ENCODE measurements around the gene STARD13.

The STARD13 gene

DNA sequence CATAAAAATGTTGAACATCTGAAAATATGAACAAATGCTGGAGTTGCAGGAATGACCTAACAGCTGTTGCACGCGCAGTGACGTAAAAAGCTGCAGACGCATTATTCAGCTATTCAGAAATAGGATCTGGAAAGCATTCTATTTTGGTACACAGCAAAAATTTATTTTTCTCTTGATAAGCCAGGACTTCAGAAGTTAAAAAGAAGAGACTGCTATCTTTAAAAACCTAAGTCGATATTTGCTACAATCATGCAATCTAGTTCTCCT, 36.9 kb upstream of the STARD13 start:
- no peak overlapping the region for H3K4me3 ChIP-seq (ENCODE audit: insufficient read depth, low read depth, low read length)

DNA sequence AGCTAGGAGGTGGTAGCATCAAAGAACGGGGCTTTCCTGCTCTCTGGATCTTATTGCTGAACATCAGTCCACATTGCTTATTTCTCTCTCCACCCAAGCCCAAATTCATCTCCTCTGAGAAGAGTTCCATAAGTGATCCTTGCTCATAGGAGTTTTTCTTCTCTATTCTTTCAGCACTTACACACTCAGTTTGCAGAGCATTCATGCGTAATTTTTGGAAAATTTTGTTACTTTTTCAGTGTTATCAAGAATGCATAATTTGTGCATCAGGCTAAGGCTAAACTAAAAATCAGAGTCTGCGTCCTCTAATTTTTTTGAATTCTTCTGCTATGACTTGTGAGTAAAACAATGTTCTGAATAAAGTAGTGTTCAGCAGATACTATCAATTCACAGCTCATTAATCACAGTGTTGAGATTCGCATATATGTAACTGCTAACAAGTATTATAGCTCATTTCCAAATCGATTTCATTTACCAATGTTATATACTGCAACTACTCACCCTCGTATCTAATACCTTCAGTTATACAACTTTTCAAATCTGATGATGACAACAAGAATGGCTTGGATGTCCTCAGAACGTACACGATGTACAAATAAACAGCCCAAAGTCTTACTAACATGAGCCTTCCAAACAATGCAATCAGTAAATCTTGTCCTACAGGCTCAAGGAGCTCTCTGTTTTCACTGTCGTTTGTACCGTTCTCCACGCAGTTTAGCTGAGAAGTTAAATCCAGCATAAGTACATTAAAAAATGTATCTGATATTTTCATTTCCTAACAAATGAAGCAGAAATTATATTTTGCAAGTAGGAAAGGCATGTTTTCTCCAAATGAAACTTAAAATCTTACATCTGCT, 36.4 kb upstream of the STARD13 start:
- Histone ChIP-seq H3K9me3 (ENCODE audit: control insufficient read depth, low read length) (no peaks in the 10 kb centered on the region), H3K4me3 (ENCODE audit: insufficient read depth, low read depth, low read length) (no peak overlapping the region), H3K4me1 (ENCODE audit: control insufficient read depth, insufficient read depth, low read length) (no peaks in the 10 kb centered on the region), H3K27ac (ENCODE audit: insufficient read depth, low read depth, low read length, poor library complexity, severe bottlenecking) (no peak overlapping the region), H3K36me3 (ENCODE audit: control insufficient read depth, insufficient read depth, low read length) (no peaks in the 10 kb centered on the region), H3K27me3 (ENCODE audit: control insufficient read depth, insufficient read depth, low read length, poor library complexity, severe bottlenecking) (no peaks in the 10 kb centered on the region)
- WGBS, 2 experiments: 87 to 93% methylated on average over 10 to 11 of the region's 11 CpGs

More for the DNA sequence above, 36.9 kb upstream of the STARD13 start:
- H3K27ac ChIP-seq (ENCODE audit: insufficient read depth, low read depth, low read length, poor library complexity, severe bottlenecking): no peak overlapping the region
- H3K4me1 ChIP-seq (ENCODE audit: control insufficient read depth, insufficient read depth, low read length): no peaks in the 10 kb centered on the region
- H3K9me3 ChIP-seq (ENCODE audit: control insufficient read depth, low read length): no peaks in the 10 kb centered on the region
- H3K27me3 ChIP-seq (ENCODE audit: control insufficient read depth, insufficient read depth, low read length, poor library complexity, severe bottlenecking): no peaks in the 10 kb centered on the region
- no peaks in the 10 kb centered on the region for H3K36me3 ChIP-seq (ENCODE audit: control insufficient read depth, insufficient read depth, low read length)
- 95 to 99% methylated on average over 5 of the region's 5 CpGs for WGBS, 2 experiments

DNA sequence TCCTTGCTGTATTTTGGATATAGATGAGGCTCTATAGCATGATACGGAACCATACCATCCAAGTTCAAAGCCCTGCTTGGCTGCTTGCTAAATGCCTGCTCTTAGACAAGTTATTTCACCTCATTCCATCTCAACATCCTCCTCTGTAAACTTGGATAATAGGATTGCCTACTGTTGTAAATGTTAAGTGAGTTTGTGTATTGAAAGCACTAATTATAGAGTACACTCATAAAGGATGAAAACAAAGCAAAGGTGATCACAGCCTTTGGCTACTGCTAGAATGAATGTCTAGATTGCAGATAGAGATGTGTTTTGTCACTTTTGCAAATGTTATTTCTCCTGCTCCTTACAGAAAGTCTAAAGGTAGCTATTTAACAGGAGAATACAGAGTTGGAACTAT, 34.3 kb upstream of the STARD13 start:
- no peak overlapping the region for H3K27ac ChIP-seq (ENCODE audit: insufficient read depth, low read depth, low read length, poor library complexity, severe bottlenecking)
- H3K4me1 ChIP-seq (ENCODE audit: control insufficient read depth, insufficient read depth, low read length): no peaks in the 10 kb centered on the region
- H3K27me3 ChIP-seq (ENCODE audit: control insufficient read depth, insufficient read depth, low read length, poor library complexity, severe bottlenecking): no peaks in the 10 kb centered on the region
- H3K4me3 ChIP-seq (ENCODE audit: insufficient read depth, low read depth, low read length): no peak overlapping the region
- no peaks in the 10 kb centered on the region for H3K36me3 ChIP-seq (ENCODE audit: control insufficient read depth, insufficient read depth, low read length)
- no peaks in the 10 kb centered on the region for H3K9me3 ChIP-seq (ENCODE audit: control insufficient read depth, low read length)
- WGBS, 2 experiments: 83% methylated on average over 1 of the region's 1 CpG; no CpG with 5 or more reads in 1 of the 2 experiments

DNA sequence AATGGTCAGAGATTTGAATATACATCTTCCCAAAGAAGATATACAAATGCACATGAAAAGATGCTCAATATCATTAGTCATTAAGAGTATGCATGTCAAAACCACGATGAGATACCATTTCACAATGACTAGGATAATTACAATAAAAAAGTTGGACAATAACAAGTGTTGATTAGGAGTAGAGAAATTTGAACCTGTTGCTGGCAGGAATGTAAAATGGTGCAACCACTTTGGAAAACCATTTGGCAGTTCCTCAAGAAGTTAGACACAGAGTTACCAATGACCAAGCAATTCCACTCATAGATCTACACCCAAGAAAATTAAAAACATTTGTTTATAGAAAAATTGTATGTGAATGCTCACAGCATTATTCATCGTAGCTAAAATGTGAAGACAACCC, 33.2 kb upstream of the STARD13 start:
- WGBS, 2 experiments: no CpG with 5 or more reads among the region's 2 CpGs
- Histone ChIP-seq H3K36me3 (ENCODE audit: control insufficient read depth, insufficient read depth, low read length) (no peaks in the 10 kb centered on the region), H3K4me1 (ENCODE audit: control insufficient read depth, insufficient read depth, low read length) (no peaks in the 10 kb centered on the region), H3K9me3 (ENCODE audit: control insufficient read depth, low read length) (no peaks in the 10 kb centered on the region), H3K27ac (ENCODE audit: insufficient read depth, low read depth, low read length, poor library complexity, severe bottlenecking) (no peak overlapping the region), H3K27me3 (ENCODE audit: control insufficient read depth, insufficient read depth, low read length, poor library complexity, severe bottlenecking) (no peaks in the 10 kb centered on the region), H3K4me3 (ENCODE audit: insufficient read depth, low read depth, low read length) (no peak overlapping the region)

DNA sequence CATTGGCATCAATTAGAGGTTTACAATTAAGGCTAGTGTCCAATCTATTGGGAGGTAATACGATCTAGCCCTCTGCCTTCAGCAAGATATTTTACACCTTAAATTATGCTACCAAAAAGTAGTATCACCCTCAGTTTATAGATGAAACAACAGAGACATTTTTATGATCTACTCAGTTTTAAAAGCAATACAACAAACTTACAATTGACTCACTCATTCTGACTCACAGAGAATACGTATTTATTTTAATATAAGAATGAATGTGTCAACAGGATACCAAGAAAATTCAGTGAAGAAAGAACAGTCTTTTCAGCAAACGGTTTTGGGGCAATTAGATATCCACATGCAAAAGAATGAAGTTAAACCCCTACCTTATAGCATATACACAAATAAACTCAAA, 32.5 kb upstream of the STARD13 start:
- Histone ChIP-seq H3K4me3 (ENCODE audit: insufficient read depth, low read depth, low read length) (no peak overlapping the region), H3K27ac (ENCODE audit: insufficient read depth, low read depth, low read length, poor library complexity, severe bottlenecking) (no peak overlapping the region), H3K27me3 (ENCODE audit: control insufficient read depth, insufficient read depth, low read length, poor library complexity, severe bottlenecking) (no peaks in the 10 kb centered on the region), H3K9me3 (ENCODE audit: control insufficient read depth, low read length) (no peaks in the 10 kb centered on the region), H3K36me3 (ENCODE audit: control insufficient read depth, insufficient read depth, low read length) (no peaks in the 10 kb centered on the region), H3K4me1 (ENCODE audit: control insufficient read depth, insufficient read depth, low read length) (no peaks in the 10 kb centered on the region)
- 94 to 100% methylated on average over 1 to 2 of the region's 3 CpGs for WGBS, 2 experiments

DNA sequence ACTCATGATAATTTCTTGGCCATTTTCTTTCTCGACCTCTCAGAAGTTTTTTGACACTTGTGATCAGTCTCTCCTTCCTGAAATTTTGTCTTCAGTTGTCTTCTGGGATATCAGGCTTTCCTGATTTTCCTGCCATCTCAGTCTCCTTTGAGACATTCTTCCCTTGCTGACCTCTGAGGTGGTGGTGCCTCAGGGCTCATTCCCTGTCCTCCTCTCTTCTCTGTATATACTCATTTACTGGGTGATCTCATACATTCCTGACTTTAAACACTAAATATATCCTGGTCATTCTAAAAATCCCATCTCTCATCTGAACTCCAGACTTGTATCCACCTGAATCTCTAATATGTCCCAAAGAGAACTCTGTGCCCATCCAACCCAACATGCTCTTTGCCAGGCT, 31.3 kb upstream of the STARD13 start:
- Histone ChIP-seq H3K36me3 (ENCODE audit: control insufficient read depth, insufficient read depth, low read length) (no peaks in the 10 kb centered on the region), H3K4me1 (ENCODE audit: control insufficient read depth, insufficient read depth, low read length) (no peaks in the 10 kb centered on the region), H3K27ac (ENCODE audit: insufficient read depth, low read depth, low read length, poor library complexity, severe bottlenecking) (no peak overlapping the region), H3K27me3 (ENCODE audit: control insufficient read depth, insufficient read depth, low read length, poor library complexity, severe bottlenecking) (no peaks in the 10 kb centered on the region), H3K9me3 (ENCODE audit: control insufficient read depth, low read length) (no peaks in the 10 kb centered on the region), H3K4me3 (ENCODE audit: insufficient read depth, low read depth, low read length) (no peak overlapping the region)
- 79 to 85% methylated on average over 1 of the region's 1 CpG for WGBS, 2 experiments

DNA sequence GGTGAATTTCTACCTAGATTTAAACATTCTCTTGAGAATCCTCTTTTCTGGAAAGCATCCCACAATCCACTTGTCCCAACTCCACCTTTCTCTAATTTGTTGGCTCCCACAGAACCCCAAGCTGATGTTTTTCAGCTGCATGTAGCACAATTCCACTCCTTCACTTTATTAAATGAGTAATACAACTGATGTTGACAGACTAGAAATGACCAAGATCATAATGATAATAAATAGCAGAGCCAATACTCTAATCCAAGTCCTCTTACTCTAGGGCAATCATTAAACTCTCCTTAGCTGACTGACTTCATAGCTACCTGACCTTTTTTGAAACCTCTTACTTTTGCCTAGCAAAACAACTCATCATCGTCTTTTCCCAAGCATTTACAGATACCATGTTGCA, 27.9 kb upstream of the STARD13 start:
- Histone ChIP-seq H3K9me3 (ENCODE audit: control insufficient read depth, low read length) (no peaks in the 10 kb centered on the region), H3K4me1 (ENCODE audit: control insufficient read depth, insufficient read depth, low read length) (no peaks in the 10 kb centered on the region)
- 83 to 93% methylated on average over 1 of the region's 1 CpG for WGBS, 2 experiments

DNA sequence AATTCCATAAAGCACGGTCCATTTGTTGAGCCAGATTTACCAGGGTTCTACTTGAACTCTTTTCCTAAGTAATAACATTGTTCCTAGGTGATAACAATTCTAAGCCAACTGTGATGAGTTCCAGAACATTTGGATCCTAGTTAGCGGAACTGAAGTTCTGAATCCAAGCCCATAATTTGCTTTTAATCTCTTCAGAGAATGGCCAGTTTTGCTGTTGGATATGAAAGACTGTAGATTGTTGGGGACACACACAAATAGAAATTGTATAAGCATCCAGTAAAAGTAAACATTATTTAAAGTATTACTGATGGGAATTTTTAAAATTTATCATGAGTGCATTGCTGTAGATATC, 27.3 kb upstream of the STARD13 start:
- H3K4me1 ChIP-seq (ENCODE audit: control insufficient read depth, insufficient read depth, low read length): no peaks in the 10 kb centered on the region
- H3K4me3 ChIP-seq (ENCODE audit: insufficient read depth, low read depth, low read length): no peak overlapping the region
- 93 to 97% methylated on average over 2 of the region's 2 CpGs for WGBS, 2 experiments
- no peaks in the 10 kb centered on the region for H3K9me3 ChIP-seq (ENCODE audit: control insufficient read depth, low read length)
- H3K27me3 ChIP-seq (ENCODE audit: control insufficient read depth, insufficient read depth, low read length, poor library complexity, severe bottlenecking): no peaks in the 10 kb centered on the region
- no peaks in the 10 kb centered on the region for H3K36me3 ChIP-seq (ENCODE audit: control insufficient read depth, insufficient read depth, low read length)
- H3K27ac ChIP-seq (ENCODE audit: insufficient read depth, low read depth, low read length, poor library complexity, severe bottlenecking): no peak overlapping the region

More for the DNA sequence above, 27.9 kb upstream of the STARD13 start:
- Histone ChIP-seq H3K27ac (ENCODE audit: insufficient read depth, low read depth, low read length, poor library complexity, severe bottlenecking) (no peak overlapping the region), H3K4me3 (ENCODE audit: insufficient read depth, low read depth, low read length) (no peak overlapping the region), H3K27me3 (ENCODE audit: control insufficient read depth, insufficient read depth, low read length, poor library complexity, severe bottlenecking) (no peaks in the 10 kb centered on the region), H3K36me3 (ENCODE audit: control insufficient read depth, insufficient read depth, low read length) (no peaks in the 10 kb centered on the region)

DNA sequence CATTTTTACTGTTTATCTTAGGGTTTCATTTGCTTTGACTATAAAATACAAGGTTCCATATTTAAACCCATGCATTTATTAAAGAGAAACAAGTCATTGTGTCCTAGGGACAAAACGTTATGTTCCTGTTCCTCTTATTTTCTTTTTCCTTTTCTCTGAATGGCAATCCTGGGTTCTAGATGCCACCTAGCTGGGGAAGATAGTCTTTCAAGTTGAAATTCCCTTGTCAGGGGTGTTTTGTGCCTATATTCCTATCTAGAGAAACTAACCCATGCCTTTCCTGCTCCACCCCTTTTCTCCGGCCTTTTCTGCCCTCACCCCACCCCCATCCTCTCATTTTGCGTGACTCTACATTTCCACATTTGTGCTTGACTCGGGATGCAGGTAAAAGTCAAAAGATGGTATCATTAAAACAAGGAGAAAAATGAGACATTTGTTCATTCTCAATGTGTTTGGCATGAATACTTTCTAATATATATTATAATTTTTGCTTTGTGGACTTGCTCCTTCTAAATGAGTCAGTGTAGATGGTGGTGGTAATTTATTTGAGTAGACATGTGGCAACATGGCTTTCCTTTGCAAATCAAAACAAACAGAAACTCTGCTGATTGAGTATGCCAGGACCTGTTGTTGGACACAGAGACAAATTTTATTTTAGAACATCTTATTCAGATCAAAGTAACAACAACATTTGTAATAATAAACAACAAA, 26.8 kb upstream of the STARD13 start:
- Histone ChIP-seq H3K4me1 (ENCODE audit: control insufficient read depth, insufficient read depth, low read length) (no peaks in the 10 kb centered on the region), H3K27ac (ENCODE audit: insufficient read depth, low read depth, low read length, poor library complexity, severe bottlenecking) (no peak overlapping the region), H3K9me3 (ENCODE audit: control insufficient read depth, low read length) (no peaks in the 10 kb centered on the region), H3K27me3 (ENCODE audit: control insufficient read depth, insufficient read depth, low read length, poor library complexity, severe bottlenecking) (no peaks in the 10 kb centered on the region), H3K4me3 (ENCODE audit: insufficient read depth, low read depth, low read length) (no peak overlapping the region), H3K36me3 (ENCODE audit: control insufficient read depth, insufficient read depth, low read length) (no peaks in the 10 kb centered on the region)
- 76 to 80% methylated on average over 4 of the region's 4 CpGs for WGBS, 2 experiments

DNA sequence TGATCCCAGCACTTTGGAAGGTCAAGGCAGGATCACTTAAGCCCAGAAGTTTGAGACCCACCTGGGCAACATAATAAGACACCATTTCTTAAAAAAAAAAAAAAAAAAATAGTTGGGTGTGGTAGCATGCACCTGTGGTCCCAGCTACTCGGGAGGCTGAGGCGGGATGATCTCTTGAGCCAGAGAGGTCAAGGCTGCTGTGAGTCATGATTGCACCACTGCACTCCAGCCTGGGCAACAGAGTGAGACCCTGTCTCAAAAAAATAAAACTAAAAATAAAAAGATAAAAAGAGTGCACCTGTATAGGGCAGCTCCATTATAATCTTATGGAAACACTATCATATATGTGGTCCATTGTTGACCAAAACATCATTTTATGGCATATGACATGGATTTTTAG, 25.5 kb upstream of the STARD13 start:
- WGBS, 2 experiments: 90 to 91% methylated on average over 2 of the region's 2 CpGs
- H3K9me3 ChIP-seq (ENCODE audit: control insufficient read depth, low read length): no peaks in the 10 kb centered on the region
- H3K4me3 ChIP-seq (ENCODE audit: insufficient read depth, low read depth, low read length): no peak overlapping the region
- H3K27me3 ChIP-seq (ENCODE audit: control insufficient read depth, insufficient read depth, low read length, poor library complexity, severe bottlenecking): no peaks in the 10 kb centered on the region
- no peak overlapping the region for H3K27ac ChIP-seq (ENCODE audit: insufficient read depth, low read depth, low read length, poor library complexity, severe bottlenecking)
- no peaks in the 10 kb centered on the region for H3K36me3 ChIP-seq (ENCODE audit: control insufficient read depth, insufficient read depth, low read length)
- H3K4me1 ChIP-seq (ENCODE audit: control insufficient read depth, insufficient read depth, low read length): no peaks in the 10 kb centered on the region
